Left cardiac atrium (tissue), 4 donors: ENCODE results near the gene NDRG4. TPM values are rescaled to one million over a fixed set of nuclear protein-coding genes. Genes with fewer than 3 reads are reported as not detected.
A peak's percentile ranks its signal among the peaks of the same experiment; 100 is the strongest.

Experiments used
- ATAC-seq, 2 donors: fragments of 200-7000 bp; cut with Tn5 transposase; one replicate each; pipeline ENCODE4 v1.9.1; 2020; ENCODE audit warnings: mild to moderate bottlenecking in 2 of 2, moderate library complexity in 2 of 2
- DNase-seq: peaks from one replicate; pipeline ENCODE4 v3.0.0-alpha.2; 2020
- intact Hi-C, 2 donors: fragments of 100-400 bp; cut with DNase I; formaldehyde crosslinking; loops; one replicate each; pipeline versions ENCODE4 v1.14.1 to v1.15.1; 2022 to 2023
- total RNA-seq, 2 donors: library from RNA; stranded (reverse); fragmentation: NEBNext Ultra II Directional; extraction: Animal tissue kit (Norgen Biotek cat#: 25700); gene quantifications; one replicate each; pipeline ENCODE4 v1.2.1, GENCODE V29; 2021
- donor health status: DM: no; HTN: yes; CAD: no.
- donor health status: DM: no; HTN: yes; CAD: no; lungs with severe emphysema.
- donor health status: DM: yes; HTN: yes; CAD: no.
- donor health status: Dilated cardiomyopathy.

NDRG4 gene
- total RNA-seq, 2 donors from 2014 or later, result 121 to 153 TPM

DNA sequence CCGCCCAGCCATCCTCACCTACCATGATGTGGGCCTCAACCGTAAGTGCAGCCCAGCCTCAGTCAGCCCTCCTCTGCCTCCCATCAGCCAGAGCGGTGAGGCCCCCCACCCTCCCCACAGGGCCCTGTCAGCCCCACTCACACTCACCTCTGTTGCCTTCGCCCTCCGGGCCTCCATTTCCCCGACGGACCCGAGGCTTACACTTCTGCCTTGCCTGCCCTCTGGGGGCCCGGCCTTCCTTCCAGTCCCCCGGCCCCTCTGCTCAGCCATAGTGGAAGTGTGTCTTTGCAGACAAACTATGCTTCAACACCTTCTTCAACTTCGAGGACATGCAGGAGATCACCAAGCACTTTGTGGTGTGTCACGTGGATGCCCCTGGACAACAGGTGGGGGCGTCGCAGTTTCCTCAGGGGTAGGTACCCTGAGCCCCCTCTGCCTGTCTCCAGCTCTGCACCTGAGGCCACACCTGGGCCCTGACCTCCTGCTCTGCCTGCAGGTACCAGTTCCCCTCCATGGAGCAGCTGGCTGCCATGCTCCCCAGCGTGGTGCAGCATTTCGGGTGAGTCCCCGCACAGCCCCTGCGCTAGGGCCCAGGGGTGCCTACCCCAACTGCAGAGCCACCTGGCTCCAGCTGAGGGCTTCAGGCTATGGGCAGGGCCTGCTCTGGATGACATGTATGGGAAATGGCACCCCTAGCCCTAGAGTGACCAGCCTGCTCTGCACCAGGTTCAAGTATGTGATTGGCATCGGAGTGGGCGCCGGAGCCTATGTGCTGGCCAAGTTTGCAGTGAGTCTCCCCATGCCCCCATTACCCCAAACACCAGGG lies 4.1 kb downstream of the NDRG4 start:
- DNase-seq (peak; percentile 18), ATAC-seq (no peak)
- intact Hi-C loops, result no loop called here

DNA sequence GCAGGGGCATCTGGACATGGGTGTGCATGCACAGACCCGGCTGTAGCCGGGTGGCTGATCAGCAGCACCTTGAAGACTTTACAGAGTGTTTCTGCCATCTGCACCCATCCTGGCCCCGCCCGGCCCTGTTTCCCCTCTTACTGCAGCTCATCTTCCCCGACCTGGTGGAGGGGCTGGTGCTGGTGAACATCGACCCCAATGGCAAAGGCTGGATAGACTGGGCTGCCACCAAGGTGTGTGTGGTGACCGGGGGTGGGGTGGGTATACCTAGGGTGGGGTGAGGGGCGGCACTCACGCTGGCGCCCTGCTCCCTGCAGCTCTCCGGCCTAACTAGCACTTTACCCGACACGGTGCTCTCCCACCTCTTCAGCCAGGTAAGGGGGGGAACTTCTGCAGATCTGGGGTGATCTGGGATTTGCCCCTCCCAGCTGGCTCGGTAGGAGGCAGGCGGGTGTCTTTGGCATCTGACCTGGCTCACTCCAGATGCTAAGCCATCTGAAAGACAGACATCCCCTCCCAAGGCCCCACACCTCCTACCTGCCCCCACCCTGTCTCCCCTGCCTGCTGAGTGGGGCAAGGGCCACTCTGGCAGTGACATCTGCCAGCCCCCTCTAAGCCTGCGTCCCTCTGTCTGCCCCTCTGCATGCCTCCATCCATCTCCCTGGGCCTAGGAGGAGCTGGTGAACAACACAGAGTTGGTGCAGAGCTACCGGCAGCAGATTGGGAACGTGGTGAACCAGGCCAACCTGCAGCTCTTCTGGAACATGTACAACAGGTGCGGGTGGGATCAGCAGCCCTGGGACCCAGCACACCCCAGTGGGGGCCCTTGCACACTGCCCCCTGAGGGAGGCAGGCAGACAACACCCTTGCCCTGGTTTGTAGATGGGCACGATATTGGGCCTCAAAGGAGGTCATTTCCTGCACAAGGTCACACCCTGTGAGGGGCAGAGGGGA lies 6.6 kb downstream of the NDRG4 start:
- DNase-seq (peak; percentile 10), ATAC-seq (no peak)
- intact Hi-C loops, result no loop called here

DNA sequence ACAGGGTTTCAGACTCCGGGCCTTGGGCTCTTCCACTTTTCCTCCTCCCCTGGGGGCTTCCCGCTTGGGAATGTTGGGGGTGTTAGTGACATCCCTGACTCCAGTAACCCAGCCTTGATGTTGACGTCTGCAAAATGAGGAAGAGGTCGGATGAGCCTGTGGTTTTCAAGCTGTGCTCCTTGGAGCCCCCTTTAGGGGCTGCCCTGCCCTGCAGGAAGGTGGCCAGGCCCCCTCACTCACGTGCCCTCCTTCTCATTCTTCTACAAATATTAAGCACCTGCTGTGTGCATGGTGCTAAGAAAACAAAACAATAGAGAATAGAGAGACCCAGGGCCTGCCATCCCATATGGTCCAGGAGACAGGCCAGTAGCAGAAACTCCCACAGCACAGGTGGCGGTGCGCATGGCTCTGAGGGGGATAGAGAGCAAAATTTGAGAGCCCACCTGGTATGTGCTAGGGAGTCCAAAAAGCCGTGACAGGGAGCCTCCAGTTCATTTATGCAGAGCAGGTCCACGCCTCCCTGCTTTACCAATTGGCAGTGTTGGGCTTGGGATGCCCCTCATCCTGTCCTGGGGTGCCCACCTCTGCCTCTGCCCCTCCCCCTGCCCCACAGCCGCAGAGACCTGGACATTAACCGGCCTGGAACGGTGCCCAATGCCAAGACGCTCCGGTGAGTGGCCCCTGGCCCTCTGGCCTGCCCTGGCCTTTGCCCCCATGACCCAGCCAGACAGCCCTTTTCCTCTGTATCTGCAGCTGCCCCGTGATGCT lies 7.4 kb downstream of the NDRG4 start:
- intact Hi-C loops, result no loop called here
- ATAC-seq, result no peak
- DNase-seq, result peak; percentile 23

DNA sequence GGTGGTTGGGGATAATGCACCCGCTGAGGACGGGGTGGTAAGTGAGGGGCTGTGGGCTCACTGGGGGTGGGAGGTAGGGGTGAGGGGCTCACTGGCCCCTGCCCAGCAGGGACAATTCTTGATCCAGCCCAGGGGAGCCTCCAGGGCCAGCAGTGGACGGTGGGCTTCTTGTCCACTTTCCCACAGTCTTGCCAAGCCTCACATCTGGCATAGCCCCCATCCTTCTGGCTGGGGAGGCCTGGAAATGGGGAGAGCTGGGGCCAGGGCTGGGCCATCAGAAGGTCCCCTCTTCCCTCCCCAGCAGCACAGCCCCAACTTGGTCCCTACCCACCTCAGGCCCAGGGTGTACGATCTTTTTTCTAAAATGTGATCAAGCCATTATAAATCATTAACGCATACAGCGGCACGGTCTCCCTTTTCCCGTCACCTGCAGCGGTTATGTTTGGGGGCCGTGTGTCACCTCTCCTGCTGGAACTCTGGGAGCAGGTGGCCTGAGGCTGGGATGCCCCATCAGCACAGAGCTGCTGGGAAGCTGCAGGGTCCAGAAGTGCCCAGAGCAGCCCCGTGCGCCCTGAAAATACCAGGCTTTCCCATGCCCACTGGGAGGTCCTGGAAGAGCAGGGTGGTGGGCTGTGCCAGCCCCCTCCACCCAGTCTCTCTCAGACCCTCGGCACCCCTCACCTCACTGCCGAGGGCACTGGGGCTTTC lies 8.2 kb downstream of the NDRG4 start:
- intact Hi-C loops, result no loop called here
- DNase-seq (peak; percentile 11), ATAC-seq (no peak)

GRCh38 chr16:58508671-58509251 lies 8.8 kb downstream of the NDRG4 start:
- intact Hi-C loops, result no loop called here
- DNase-seq, result peak; percentile 15
- ATAC-seq, result no peak

- peak; percentile 9 for DNase-seq
- no peak for ATAC-seq
- intact Hi-C loops, result loop anchor here in 1 of 2 donors (5.0 to 10.0 kb wide), 2 partner anchors 125 to 153 kb away; no protein-coding TSS in a partner anchor
Observed at GRCh38 chr16:58509256-58510096, 9.5 kb downstream of the NDRG4 start.

GRCh38 chr16:58510097-58510775 lies 10.3 kb downstream of the NDRG4 start:
- intact Hi-C loops, result loop anchor here in 1 of 2 donors (5.0 to 10.0 kb wide), 2 partner anchors 125 to 152 kb away; no protein-coding TSS in a partner anchor
- DNase-seq (peak; percentile 15), ATAC-seq (no peak)

DNA sequence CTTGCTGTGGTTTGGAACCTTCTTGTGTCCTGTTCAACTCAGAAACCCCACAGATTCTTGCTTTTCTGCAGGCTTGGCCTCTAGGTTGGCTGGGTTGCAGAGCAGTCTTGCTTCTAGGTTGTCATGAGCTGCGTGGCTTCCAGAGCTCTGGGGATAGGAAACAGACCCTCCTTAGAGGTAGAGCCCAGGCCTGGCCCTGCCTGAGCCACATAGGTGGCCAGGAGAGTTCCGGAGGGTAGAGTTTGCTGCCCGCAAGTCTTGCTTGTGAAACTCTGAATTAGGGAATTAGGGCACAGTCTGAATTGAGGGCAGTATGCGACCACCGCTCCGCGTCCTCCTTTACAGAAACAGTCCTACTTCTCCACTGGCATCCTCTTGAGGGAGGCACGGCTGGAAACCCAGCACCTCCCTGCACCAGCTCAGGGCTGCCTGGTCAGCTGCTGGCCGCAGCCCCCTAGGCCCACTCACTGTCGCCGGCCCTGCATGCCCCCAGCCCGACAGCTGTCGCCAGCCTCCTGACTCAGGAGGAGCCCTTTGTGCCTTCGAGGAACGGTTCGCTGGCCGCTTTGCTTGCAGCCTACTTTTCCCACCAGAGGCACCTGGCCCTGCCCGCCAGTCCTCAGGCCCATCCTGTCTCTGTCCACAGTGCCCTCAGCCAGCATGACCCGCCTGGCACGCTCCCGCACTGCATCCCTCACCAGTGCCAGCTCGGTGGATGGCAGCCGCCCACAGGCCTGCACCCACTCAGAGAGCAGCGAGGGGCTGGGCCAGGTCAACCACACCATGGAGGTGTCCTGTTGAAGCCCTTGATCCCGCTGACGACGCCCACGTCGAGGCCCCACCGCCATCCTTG lies 11.1 kb downstream of the NDRG4 start:
- intact Hi-C loops, result loop anchor here in 1 of 2 donors (5.0 to 10.0 kb wide), 2 partner anchors 124 to 151 kb away; no protein-coding TSS in a partner anchor
- DNase-seq (peak; percentile 22), ATAC-seq (no peak)

DNA sequence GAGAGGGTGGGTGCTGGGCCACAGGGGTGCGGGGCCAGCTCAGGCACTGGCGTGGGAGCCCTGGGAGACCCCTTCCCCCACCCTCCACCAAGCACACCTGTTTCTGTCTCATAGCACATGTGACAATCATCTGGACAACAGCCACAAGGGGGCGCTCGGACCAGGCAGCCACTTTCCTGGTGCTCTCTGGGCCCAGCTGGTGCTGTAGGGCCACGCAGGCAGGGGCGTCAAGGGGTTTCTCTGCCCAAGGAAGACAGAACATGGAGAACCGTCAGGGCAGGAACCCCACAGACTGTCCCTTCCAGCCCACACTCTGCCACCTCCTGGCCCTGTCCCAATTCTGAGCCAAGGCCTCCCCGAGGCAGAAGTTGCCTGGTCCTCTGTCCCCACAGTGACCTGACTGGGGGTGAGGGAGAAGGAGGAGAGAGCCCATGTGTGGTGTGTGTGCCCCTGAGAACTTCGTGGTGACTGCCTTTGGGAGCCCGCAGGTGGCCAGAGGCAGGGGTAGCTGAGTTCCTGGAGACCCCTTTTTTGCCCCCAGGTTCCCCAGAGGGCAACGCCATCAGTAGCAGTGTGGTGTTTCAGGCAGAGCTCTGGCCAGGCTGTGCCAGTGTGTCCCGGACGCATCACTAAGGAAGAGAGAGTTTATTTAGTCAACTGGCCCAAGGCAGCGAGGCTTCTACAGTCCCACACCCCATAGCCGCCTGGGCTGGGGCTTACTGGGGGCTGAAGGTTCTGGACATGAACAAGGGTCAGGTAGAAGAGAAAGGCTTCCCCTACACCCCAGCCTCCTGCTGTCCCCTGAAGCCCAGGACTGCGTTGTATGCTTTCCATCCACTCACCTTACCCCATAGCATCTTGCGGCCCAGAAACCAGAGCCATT lies 12.2 kb downstream of the NDRG4 start:
- intact Hi-C loops, result loop anchor here in 1 of 2 donors (5.0 to 10.0 kb wide), 2 partner anchors 123 to 150 kb away; no protein-coding TSS in a partner anchor
- ATAC-seq, result peak in 1 of 2 donors; percentile 6
- peak; percentile 79 for DNase-seq

DNA sequence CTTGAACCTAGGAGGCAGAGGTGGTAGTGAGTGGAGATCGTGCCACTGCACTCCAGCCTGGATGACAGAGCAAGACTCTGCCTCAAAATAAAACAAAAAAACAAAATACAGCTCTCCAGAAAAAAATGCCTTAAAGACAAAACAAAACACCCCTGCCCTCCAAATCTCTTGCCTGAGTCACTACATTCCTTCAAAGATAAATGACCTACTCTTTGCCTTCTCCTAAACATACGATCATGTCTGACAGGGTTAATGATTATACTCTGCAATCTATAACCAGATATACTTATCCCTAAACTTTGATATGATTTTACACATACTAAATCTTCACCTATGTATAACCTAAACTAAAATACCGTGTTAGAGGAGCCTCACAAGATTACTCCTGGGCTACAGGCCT lies 13.9 kb downstream of the NDRG4 start:
- ATAC-seq (no peak), DNase-seq (no peak)
- intact Hi-C loops, result loop anchor here in 1 of 2 donors (5.0 to 10.0 kb wide), 2 partner anchors 121 to 148 kb away; no protein-coding TSS in a partner anchor

DNA sequence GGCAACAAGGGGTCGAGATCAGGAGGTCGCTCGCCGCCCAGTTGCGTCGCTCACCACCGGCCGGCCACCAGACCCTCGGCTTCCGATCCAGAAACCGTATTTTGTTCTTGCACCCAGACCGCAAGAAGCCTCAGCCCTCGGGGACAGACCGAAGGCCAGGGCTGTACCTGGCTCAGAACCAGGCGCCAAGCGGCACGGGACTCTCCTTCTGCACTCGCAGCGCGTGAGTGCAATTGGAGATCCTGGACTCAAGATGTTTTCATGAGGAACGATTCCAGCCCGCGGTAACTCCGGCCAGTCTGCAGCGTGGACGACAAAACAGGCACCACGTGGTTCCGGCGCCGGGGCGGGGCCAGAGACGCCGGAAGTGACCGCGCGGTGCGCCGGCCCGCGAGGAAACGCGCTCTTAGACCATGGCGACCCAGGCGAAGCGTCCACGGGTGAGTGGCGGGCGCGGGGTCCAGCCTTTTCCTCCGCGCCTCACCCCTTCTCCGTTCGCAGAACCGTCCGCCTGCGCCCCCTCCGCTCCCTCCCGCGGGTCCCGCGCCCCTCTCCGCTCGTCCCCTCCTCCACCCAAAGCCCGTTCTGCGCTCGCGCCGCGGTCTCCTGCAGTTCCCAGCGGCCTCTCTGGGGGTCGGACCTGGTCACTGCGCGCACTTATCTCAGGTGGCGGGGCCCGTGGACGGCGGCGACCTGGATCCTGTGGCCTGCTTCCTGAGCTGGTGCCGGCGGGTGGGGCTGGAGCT lies 15.4 kb downstream of the NDRG4 start, which contains the start of gene SETD6:
TSS of gene SETD6 (plus strand) at position 393 of the 746 bp plus-strand sequence. CDS start at position 414, 21 bp downstream.
- peak; percentile 91 for DNase-seq
- peak; percentile 94 to 95 for ATAC-seq
- intact Hi-C loops, result loop anchor here in 1 of 2 donors (5.0 to 10.0 kb wide), 2 partner anchors 52 to 120 kb away; no protein-coding TSS in a partner anchor

DNA sequence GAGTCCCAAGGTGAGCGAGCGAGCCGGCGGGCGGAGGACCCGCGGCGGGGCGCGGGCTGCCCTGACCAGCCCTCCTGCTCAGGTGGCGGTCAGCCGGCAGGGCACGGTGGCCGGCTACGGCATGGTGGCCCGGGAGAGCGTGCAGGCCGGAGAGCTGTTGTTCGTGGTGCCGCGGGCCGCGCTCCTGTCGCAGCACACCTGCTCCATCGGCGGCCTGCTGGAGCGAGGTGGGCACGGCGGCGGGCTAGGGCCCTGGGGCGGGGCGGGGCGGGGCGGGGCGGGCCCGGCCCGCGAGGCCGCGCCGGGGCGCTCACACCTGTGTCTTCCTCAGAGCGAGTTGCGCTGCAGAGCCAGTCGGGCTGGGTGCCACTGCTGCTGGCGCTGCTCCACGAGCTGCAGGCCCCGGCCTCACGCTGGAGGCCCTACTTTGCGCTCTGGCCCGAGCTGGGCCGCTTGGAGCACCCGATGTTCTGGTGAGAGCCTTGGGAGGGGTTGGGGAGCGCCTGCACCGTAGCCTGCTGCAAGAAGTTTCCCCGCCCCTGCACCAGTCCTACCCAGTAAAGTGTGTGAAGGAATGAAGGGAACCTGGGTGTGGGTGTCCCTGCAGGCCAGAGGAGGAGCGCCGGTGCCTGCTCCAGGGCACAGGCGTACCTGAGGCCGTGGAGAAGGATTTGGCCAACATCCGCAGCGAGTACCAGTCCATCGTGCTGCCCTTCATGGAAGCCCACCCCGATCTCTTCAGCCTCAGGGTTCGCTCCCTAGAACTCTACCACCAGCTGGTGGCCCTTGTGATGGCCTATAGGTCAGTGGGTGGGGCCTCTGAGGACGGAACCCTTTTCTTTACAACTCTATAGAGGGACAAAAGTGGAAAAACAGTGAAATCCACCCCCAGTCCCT lies 16.2 kb downstream of the NDRG4 start:
- DNase-seq, result peak; percentile 29
- intact Hi-C loops, result loop anchor here in 1 of 2 donors (5.0 to 10.0 kb wide), 2 partner anchors 51 to 119 kb away; no protein-coding TSS in a partner anchor
- ATAC-seq, result peak; percentile 41 to 55
